Measurements from ENCODE around the gene DNAJB6.

Gene DNAJB6

DNA sequence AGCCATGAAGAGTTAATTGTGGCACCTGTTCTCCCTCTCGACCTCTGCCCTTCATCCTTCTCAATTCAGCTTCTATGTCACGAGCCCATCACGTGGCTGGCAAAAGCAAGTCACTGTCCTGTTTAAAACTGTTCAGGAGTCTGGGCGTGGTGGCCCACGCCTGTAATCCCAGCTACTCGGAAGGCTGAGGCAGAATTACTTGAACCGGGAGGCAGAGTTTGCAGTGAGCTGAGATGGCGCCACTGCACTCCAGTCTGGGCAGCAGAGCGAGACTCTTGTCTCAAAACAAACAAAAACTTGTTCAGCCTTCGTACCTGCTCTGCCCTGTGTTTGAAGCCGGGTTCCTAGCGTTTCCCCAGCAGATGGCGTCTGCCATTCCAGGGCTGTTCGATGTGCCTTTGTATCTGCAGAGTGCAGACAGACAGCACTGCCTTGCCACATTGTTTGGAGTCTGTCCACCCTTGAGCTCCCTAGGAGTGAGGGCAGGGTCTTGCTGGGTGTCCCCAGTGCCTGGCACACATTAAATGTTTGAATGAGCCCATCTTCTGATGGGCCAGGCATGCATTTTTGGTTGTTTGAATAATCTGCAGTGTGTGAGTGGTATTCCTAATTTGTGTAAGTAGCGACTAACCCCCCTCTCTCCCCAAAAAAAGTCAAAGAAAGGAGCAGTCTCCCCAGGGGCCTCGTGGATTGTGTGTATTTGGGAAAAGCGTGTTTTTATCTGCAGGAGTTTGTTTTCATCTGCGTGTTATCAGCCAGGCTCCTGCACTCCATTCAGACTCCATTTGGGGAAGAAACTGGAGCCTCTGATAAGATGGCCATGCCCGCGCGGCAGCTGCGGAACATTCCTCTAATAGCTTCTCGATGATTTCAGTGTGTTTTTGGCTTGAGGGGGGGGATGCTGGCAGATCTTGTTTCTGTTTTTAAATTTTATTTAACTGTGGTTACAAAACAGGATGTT, 61.2 kb downstream of the DNAJB6 start:
- peak; percentile 85 for DNase-seq

GRCh38 chr7:157399086-157399687, 62.4 kb downstream of the DNAJB6 start:
- DNase-seq, result no peak

- DNase-seq, result no peak
Observed at GRCh38 chr7:157400171-157400860, 63.5 kb downstream of the DNAJB6 start.

DNA sequence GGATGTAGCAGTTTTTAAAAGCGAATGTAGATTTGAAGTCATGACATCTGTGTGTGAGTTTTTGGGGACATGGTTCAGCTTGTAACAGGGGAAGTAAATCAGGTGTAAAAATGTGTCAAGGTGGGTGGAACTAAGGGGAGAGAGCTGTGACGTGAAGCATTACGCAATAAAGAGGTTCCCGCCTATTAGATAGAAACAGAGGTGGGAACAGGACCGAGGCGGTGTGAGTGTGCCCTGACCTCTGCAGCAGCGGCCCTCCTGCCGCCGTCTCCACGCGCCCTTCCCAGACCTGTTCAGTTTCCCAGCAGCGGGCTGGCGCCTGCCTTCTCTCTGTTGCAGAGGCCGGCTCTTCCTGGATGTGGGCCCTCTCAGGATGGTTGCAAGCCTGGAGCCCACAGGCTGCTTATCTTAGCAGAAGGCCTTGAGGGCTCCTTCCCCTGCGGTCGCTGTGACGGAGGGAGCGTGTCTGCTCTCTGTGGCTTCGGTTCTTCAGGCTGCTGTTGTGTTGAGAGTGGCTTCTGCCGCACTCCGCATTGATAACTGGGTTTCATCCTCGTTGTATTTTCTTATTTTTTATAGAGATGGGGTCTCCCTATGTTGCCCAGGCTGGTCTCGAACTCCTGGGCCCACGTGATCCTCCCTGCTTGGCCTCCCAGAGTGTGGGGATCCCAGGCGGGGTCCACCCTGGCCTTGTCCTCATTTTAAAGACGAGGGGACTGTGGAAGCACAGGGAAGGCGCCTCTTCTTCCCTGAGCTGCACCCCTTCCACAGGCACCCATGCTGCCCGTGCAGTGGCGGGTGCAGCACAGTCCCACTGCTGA, 65.0 kb downstream of the DNAJB6 start:
- DNase-seq, result no peak

DNA sequence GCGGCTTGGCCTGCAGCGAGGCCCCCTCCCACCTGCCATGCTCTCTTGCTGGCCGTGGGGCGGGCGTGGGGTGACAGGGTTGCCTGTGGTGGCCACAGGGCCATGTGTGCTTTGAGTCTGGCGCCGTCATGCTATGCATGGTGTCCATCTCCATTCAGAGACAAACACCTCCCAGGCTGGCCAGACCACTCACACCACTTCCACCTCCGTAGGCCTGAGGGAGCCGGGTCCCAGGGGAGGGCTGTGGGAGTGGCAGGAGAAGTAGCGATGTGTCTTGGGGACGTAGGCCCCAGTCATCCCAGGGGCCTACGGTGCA, 65.5 kb downstream of the DNAJB6 start:
- no peak for DNase-seq

DNA sequence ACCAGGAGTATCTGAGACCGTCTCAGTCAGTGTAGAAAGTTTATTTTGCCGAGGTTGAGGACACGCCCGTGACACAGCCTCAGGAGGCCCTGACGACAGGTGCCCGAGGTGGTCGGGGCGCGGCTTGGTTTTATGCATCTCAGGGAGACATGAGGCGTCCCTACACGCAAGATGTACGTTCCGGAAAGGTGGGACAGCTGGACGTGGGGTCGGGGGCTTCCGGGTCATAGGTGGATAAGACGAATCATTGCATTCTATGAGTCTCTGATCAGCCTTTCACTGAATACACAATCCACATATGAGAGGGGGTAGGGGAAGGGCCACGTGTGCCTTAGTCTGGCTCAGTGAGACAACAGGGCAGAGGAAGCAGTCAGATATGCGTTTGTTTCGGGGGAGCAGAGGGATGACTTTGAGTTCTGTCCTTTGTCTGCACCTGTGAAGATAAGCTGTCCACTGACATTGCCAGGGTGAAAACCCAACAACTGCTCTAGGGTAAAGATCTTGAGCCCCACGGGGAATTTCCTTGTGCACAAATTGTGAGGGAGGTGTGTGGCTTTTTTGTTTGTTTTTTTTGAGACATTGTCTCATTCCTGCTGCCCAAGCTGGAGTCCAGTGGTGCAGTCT, 66.2 kb downstream of the DNAJB6 start:
- no peak for DNase-seq

GRCh38 chr7:157403646-157404401, 67.0 kb downstream of the DNAJB6 start:
- no peak for DNase-seq

DNA sequence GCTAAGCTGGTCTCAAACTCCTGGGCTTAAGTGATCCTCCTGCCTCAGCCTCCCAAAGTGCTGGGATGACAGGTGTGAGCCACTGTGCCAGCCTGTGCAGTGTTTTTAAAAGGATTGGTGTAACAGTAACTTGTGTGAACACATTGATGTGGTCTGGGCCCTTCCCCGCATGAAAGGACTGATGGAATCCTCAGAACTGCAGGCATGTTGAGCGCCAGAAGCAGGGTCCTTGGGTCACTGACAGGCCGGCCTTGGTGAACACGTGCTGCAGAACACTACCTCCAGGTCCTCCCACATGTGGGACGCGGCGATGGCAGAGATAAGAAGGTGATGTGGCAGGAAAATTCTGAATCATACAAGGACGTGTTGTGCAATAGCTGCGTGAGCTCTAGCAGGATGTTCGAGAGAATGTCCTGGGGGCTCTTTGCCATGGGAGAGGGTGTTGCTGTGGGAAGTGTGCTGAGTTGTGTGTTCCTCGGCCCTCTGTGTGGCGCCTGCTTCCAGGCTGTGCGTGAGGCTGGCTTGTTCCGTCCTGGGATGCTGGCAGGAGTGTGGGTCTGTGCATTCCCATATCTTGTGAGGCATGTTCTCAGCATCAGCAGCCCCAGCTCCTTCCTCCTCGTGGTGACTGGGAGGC, 68.2 kb downstream of the DNAJB6 start:
- no peak for DNase-seq

DNA sequence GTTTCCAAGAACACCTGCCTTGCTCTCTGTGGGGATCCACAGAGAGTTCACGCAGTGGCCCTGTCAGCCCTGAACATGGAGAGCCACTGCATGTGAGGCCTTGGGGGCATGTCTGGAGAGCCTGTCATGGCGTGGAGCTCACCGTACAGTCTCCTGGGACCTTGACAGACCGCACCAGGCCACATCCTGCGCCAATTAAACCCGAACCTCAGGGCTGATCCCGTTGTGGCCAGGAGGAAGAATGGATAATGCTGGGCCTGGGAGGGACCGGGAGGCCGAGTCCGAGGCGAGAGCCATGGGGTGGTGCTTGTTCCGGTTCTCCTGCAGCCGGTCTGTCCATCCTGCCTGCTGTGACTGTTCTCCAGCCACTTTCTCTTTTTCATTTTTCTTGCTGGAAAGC, 68.7 kb downstream of the DNAJB6 start:
- no peak for DNase-seq

DNA sequence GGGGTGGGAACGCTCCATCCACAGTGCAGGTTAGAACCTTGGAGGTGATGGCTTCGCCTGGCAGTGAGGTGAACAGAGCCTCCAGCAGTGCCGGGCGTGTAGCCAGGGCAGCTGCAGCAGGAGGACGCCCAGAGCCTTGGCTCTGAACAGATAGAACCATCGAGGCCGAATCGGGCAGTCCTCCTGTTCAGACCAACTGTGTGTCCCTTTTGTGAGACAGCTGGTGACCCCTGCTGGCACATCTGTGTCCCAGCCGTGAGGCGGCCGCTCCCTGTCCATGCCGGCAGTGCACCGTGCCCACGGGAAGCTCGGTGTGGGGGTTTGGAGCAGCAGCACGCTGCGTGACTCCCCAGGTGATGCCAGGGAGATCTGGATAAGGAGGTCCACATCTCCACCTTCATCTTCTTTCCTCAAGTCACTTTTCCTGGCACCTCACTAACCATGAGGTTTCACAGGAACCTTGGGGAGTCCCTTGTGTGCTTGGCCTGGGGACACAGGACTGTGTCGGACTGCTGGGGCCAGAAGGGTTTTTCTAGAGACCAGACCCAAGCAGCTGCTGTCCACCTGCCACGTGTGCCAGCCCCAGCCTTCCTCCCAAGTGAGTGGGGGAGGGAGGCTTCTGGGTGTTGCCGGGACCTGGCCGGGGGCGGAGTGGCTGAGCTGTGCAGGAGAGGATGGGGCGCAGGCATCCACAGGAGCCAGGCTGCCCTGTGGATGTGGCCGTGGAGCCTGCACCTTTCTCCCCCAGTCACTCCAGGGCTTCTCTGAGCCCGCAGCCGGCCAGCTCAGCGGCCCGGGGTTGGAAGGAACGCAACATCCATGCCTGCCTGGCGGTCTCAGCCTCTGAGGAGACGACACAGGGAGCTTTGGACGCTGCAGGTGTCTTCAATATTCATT, 69.4 kb downstream of the DNAJB6 start:
- DNase-seq, result no peak

- no peak for DNase-seq
Observed at GRCh38 chr7:157406971-157407370, 70.2 kb downstream of the DNAJB6 start.

DNA sequence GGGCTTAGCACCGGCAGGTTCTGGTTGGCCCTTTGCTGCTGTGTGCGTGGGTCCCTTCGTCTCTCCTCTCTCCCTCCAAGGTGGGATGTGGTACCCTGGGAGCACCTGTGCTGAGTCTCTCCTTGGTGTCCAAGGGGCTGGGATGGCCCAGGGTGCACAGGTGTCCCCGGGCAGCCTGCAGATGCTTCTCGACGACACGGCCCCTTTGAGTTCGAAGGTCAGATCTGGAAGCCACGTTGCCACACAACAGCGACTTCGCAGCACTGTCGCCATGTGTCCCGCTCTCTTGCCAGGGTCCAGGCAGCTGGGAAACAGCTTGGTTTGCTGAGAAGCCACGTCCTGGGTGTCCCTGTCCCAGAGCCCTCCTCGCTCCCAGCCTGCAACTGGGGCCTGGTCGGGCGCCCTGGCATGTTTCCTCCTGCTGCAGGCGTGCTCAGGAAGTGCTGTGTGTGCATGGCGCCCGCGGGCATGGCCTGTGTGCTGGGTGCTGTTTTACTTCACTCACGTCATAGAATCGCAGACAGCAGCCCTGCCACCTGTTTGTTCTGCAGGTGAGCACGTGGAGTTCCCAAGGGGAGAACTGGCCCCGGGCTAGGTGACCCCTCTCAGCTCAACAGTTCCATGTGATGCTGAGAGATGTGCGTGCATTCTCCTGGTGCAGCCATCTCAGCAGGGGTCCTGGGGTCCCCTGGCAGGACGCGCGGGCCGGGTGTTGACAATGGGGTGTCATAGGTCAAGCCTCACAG, 70.9 kb downstream of the DNAJB6 start:
- DNase-seq, result no peak

GRCh38 chr7:157408258-157409101, 71.7 kb downstream of the DNAJB6 start:
- no peak for DNase-seq

- DNase-seq, result no peak
Observed at GRCh38 chr7:157409149-157409752, 72.4 kb downstream of the DNAJB6 start.

GRCh38 chr7:157409753-157410727, 73.2 kb downstream of the DNAJB6 start:
- DNase-seq, result no peak

DNA sequence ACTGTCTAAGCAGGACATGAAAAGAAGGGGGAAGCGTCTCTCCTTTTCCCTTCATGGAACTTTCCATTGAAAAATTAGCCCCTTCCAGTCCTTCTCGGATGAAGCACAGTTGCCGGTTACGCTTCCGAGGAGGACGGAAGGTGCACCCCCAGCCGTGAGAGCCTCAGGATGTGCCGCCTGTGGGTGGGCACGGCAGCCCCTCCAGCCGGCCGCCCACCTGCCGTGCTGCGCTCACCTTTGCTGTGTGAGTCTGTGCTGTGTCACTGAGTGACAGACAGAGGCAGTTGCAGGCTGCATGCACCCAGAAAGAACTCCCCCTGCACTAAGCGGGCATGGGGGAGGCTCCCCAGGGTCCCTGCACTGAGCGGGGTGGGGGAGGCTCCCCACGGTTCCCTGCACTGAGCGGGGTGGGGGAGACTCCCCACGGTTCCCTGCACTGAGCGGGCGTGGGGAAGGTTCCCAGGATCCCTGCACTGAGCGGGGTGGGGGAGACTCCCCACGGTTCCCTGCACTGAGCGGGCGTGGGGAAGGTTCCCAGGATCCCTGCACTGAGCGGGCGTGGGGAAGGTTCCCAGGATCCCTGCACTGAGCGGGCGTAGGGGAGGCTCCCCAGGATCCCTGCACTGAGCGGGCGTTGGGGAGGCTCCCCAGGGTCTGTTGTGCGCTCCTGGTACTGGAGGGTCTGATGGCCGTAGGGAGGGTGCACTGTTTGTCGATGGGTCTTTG, 74.2 kb downstream of the DNAJB6 start:
- DNase-seq, result no peak
